ENCODE data around the gene CPXM2. TPM values are rescaled to one million over a fixed set of nuclear protein-coding genes. Genes with fewer than 3 reads are reported as not detected.

The CPXM2 gene
- polyA plus RNA-seq, 2 of the 4 experiments (the other 2 are of a cell fraction) = not detected

GRCh38 chr10:123744224-123744536 lies 147.4 kb downstream of the CPXM2 start:
- no peaks in the 10 kb centered on the region for H3K9me3 ChIP-seq
- DNase-seq (ENCODE audit: low read depth in 1 of 2, low spot score in 1 of 2) (no peak), FAIRE-seq (no peak), ATAC-seq (0 out of 6 replicates have a peak, but pooled peaks of 1 of the 2 experiments have one; percentile 32)
- peaks cover 7% of the 10 kb centered on the region; the same call in 1 of the 3 replicates for H3K4me1 ChIP-seq
- 21% methylated on average over 6 of the region's 6 CpGs for WGBS (ENCODE audit: missing lambda C conversion rate)
- TF ChIP-seq, protein P1, sequence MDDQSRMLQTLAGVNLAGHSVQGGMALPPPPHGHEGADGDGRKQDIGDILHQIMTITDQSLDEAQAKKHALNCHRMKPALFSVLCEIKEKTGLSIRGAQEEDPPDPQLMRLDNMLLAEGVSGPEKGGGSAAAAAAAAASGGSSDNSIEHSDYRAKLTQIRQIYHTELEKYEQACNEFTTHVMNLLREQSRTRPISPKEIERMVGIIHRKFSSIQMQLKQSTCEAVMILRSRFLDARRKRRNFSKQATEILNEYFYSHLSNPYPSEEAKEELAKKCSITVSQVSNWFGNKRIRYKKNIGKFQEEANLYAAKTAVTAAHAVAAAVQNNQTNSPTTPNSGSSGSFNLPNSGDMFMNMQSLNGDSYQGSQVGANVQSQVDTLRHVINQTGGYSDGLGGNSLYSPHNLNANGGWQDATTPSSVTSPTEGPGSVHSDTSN (IDR thresholded peaks at IDR 0.05) = no peak
- no peak for TF ChIP-seq GATA3 (IDR thresholded peaks at IDR 0.05; ENCODE audit: borderline replicate concordance)
- TF ChIP-seq MAZ (IDR thresholded peaks at IDR 0.05; ENCODE audit: borderline replicate concordance, low read depth, low read length) = no peak
- no peak for TF ChIP-seq BCL3 (IDR thresholded peaks at IDR 0.05)
- no peak for TF ChIP-seq KDM1A (IDR thresholded peaks at IDR 0.05; ENCODE audit: low read depth)
- no peak for TF ChIP-seq POLR2A (IDR thresholded peaks at IDR 0.05; ENCODE audit: low read length)
- TF ChIP-seq ZNF302 (CRISPR knock-in tag; IDR thresholded peaks at IDR 0.05) = no peak
- no peak for TF ChIP-seq RNF2 (IDR thresholded peaks at IDR 0.05; ENCODE audit: borderline replicate concordance, low read depth)
- TF ChIP-seq EHMT2 (IDR thresholded peaks at IDR 0.05; ENCODE audit: low read depth) = no peak
- TF ChIP-seq MYC (IDR thresholded peaks at IDR 0.05; ENCODE audit: borderline replicate concordance, low read length) = no peak
- TF ChIP-seq RFX5 (IDR thresholded peaks at IDR 0.05) = no peak
- TF ChIP-seq CEBPB (IDR thresholded peaks at IDR 0.05) = no peak
- no peak for TF ChIP-seq SREBF2 (IDR thresholded peaks at IDR 0.05)
- no peak for TF ChIP-seq HOXB5 (CRISPR knock-in tag; IDR thresholded peaks at IDR 0.05)
- TF ChIP-seq FOSB (CRISPR knock-in tag; IDR thresholded peaks at IDR 0.05) = no peak
- no peak for TF ChIP-seq NFE2L2 (conservative IDR thresholded peaks at IDR 0.05; ENCODE audit: low read length)
- no peak for TF ChIP-seq NPAS2 (CRISPR knock-in tag; IDR thresholded peaks at IDR 0.05; ENCODE audit: borderline replicate concordance)
- TF ChIP-seq CBX2 (IDR thresholded peaks at IDR 0.05; ENCODE audit: borderline replicate concordance, low read depth) = no peak
- TF ChIP-seq ZC3H11A (IDR thresholded peaks at IDR 0.05) = no peak
- H3K4me2 ChIP-seq = peak overlapping the region; percentile 34; the same call in 2 of the 3 replicates
- no peak overlapping the region for H3K4me3 ChIP-seq
- no peak overlapping the region for H3K27ac ChIP-seq
- CTCF ChIA-PET = no interaction called here
- POLR2A ChIA-PET = interaction anchor here (0.7 kb wide), 1 partner anchor 21 kb away, joined by 3 read pairs; no protein-coding TSS in a partner anchor

DNA sequence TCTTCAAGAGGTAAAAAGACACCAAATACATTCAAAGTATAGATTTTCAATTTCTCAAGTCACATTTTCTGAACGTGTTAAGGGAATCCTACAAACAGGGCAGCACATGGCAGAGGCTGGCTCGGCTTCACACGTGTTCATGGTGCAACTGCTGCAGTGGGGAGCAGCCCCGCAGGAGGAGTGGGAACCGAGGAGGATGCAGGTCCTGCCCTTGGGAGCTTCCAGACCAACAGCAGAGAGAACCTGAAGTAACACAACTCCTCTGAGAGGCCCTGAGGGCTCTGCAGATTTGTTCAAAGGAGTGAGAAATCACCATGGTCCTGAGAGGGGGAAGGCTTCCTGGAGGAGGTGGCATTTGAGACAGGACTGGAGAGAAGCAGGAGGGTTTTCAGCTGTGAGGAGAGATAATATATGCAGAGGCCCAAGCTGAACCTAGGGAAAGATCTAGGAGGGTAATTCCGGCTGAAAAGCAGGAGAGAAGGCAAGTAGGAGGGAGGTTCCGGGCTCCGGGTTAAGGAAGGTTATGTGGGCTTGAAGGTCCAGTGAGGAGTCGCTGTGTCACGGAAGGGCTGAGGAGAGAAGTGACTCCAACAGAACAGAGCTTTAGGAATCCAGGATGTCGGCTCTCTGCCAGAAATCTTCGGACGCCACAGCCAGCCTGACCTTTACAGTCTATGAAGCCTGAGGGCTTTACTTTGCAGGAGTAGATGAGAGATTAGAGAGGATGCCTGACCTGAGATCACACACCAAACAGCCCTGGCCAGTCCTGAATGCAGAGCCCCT lies 148.0 kb downstream of the CPXM2 start:
- Histone ChIP-seq H3K9me3 (no peaks in the 10 kb centered on the region), H3K4me2 (peak overlapping the region; percentile 34; the same call in 2 of the 3 replicates), H3K4me1 (peaks cover 7% of the 10 kb centered on the region; the same call in 1 of the 3 replicates), H3K27ac (no peak overlapping the region), H3K4me3 (no peak overlapping the region)
- ATAC-seq = peak; percentile 44 to 58; a peak in 4 of 6 replicates
- TF ChIP-seq HDAC2 (IDR thresholded peaks at IDR 0.05) (no peak), ZFP36 (IDR thresholded peaks at IDR 0.05; ENCODE audit: borderline replicate concordance, partially characterized antibody) (peak; percentile 64), MAZ (IDR thresholded peaks at IDR 0.05; ENCODE audit: borderline replicate concordance, low read depth, low read length) (no peak), SMC3 (IDR thresholded peaks at IDR 0.05) (no peak)
- ChIA-PET CTCF (interaction anchor here (0.8 kb wide), 1 partner anchor 11 kb away, joined by 3 read pairs; no protein-coding TSS in a partner anchor), POLR2A (interaction anchor here (0.7 kb wide), 1 partner anchor 20 kb away, joined by 3 read pairs; no protein-coding TSS in a partner anchor)
- DNase-seq (ENCODE audit: low read depth in 1 of 2, low spot score in 1 of 2) = peak in 1 of 2 experiments; percentile 7
- no peak for FAIRE-seq
- 21% methylated on average over 13 of the region's 13 CpGs for WGBS (ENCODE audit: missing lambda C conversion rate)
